ENCODE measurements around the gene BABAM2.
A peak's percentile ranks its signal among the peaks of the same experiment; 100 is the strongest.

Gene BABAM2

DNA sequence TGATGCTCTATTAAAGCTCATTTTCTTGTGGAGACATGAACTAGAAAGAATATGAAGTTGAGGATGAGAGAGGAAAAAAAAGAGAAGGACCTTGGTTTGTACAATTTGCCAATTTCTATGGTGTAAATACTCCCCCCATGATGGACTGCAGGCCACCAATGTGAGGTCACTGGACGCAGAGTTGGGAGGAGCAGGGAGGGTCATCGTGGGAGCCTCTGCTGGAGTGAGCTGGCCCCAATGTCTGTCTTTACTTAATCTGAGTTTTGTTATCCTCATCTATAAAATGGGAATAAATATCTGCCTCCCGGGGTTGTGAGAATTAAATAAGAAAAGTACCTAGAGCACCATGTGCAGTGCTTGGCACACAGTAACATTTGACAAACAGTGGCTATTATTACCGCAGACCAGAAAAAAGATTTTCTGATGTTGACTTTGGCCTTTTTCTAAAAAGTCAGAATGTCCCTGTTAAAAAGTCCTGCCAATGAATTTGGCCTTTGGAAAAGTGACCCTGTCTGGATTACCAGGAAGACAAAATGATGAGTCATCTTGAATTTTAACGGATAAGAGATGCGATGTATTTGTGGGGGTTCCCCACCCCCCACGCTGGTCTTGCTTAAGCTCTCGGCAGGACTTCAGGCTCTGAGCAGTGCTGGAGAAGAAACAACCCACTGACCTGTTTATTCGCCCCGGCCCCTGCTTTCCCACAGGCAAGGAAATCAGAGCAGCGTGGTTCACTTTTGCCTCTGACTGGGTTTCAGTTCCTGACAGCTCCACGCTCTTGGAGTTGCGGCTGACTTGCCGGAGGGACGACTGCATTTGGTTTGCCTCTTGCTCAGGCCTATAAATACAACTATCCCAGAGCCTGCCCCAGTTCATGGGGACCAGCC is 451.8 kb downstream of the BABAM2 start:
- H3K27ac Mint-ChIP-seq, result no peak overlapping the region
- no peak for DNase-seq
- no peak overlapping the region for H3K4me3 Mint-ChIP-seq
- H3K27me3 Mint-ChIP-seq, result peaks cover 16% of the 10 kb centered on the region
- H3K9me3 Mint-ChIP-seq, result no peaks in the 10 kb centered on the region
- CTCF ChIA-PET, result no interaction called here
- peaks cover 21% of the 10 kb centered on the region for H3K4me1 Mint-ChIP-seq
- peaks cover under 1% of the 10 kb centered on the region for H3K36me3 Mint-ChIP-seq

DNA sequence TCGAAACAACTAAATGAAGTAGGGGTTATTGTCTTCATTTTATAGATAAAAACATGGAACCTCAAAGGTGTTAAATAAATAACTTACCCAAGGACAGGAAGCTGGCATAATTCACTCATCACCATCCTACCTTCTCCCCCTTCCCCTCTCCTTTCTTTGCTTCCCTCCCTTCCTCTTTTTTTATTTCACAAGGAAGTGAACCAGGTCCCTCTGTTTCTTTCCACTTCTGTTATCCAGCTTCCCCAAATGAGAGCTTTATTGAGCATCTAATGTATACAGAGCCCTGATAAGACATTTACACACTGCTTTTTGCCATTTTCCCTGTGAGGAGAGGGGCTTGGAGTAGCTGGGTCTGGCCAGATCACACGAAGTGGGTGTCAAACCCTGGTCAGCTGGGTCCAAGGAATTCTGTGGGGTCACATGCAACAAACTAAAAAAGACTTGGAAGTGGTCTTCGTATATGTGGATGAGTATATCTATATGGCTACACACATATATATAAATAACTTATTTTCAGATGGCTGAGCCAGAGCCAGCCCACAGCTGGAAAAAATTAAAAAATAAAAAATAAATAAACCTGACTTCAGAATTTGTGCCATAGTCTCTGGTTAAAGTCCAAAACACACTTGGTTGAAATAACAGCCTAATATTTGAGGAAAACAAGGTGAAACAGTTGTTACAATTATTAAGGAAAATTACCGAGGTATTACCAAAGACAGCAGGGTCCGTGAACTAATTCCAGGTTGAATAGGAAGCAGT is 452.8 kb downstream of the BABAM2 start:
- no peak for DNase-seq
- peaks cover 16% of the 10 kb centered on the region for H3K27me3 Mint-ChIP-seq
- no peak overlapping the region for H3K4me3 Mint-ChIP-seq
- H3K27ac Mint-ChIP-seq, result no peak overlapping the region
- peaks cover 25% of the 10 kb centered on the region for H3K4me1 Mint-ChIP-seq
- H3K9me3 Mint-ChIP-seq, result no peaks in the 10 kb centered on the region
- peaks cover 3% of the 10 kb centered on the region for H3K36me3 Mint-ChIP-seq
- CTCF ChIA-PET, result no interaction called here

DNA sequence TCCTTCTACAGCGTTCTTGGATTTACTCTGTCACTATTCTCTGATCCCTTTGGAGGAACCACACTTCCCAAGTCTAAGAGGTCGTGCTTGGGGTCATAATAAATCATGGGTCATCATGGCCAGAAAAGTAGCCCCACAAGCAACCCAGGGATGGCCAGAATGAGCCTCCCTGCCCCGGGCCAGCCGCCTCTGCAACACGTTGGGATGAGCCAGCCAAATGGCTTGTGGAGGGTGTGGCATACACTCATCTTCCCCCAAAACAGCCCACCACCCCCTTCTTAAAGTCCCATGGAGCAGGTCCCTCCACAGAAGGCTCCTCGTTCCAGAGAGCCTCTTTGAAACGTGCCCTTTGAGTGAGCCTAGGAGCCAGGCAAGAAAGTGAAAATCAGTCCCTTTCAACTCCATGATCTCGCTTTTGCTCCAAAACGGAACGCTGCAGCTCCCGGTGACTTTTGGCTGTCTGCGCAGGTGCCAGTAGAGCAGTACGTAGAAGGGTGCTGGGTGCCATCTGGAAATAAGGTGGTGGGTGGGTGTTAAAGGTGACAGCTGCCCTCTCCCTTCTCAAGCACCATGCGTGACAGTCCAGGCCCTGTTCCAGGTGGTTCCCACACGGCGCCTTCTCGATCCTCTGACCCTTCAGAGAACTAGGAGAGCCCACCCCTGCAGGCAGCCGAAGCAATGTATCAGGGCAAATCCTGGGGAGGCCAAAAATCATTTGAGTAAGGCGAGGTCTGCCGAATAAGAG is 453.6 kb downstream of the BABAM2 start:
- H3K36me3 Mint-ChIP-seq, result peaks cover 3% of the 10 kb centered on the region
- H3K4me3 Mint-ChIP-seq, result no peak overlapping the region
- no peaks in the 10 kb centered on the region for H3K9me3 Mint-ChIP-seq
- H3K27me3 Mint-ChIP-seq, result peaks cover 16% of the 10 kb centered on the region
- peaks cover 32% of the 10 kb centered on the region for H3K4me1 Mint-ChIP-seq
- no peak for DNase-seq
- H3K27ac Mint-ChIP-seq, result no peak overlapping the region
- CTCF ChIA-PET, result no interaction called here

DNA sequence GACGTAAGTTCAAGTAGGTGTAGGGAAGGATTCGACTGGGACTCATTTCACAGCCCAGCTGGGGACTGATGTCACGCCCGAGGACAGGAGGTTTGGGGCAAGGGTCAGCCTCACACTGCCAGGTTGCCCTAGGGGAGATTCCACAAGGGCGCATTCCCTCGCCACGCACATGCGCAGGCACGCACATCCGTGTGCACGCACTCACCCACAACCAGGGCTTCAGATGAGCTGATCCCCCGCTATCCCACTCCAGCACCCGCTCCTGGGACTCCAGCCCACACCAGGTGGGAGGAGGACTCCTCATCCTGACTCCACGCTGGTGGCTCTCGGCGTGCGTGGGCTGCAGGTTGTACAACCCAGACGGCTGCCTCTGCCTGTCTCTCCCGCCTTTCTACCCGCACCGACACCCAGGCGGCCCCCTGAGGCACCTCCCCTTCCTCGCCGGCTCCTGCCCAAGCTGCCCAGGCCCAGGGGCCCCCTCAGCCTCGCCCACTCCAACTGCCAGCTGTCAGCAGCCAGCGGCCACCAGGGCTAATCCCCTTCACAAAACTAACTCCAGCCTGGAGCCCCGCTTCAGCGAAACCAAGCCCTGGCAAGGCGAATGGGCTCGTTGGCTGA is 454.3 kb downstream of the BABAM2 start:
- H3K27me3 Mint-ChIP-seq, result peaks cover 16% of the 10 kb centered on the region
- CTCF ChIA-PET, result no interaction called here
- no peaks in the 10 kb centered on the region for H3K9me3 Mint-ChIP-seq
- no peak overlapping the region for H3K4me3 Mint-ChIP-seq
- no peak for DNase-seq
- no peak overlapping the region for H3K27ac Mint-ChIP-seq
- H3K36me3 Mint-ChIP-seq, result peaks cover 3% of the 10 kb centered on the region
- peaks cover 40% of the 10 kb centered on the region for H3K4me1 Mint-ChIP-seq

DNA sequence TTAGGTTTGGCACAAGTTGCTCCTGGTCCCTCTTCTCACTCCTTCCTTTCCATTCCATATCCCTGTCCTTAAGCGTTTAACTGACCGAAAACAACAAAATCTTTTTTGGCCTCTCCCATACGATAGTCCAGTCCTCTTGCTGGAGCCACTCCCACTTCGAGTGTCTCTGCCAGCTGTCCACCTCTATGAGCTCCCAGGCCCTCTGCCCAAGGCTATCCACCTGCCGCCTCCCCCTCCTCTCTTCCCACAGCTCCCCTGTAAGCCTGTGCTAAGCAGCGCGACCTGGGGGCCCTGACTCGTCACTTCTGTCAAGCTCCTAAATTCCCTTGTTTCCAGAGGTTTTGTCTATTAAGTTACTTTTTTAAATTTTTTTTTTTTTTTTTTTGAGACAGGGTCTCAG is 455.1 kb downstream of the BABAM2 start:
- Mint-ChIP-seq H3K27ac (no peak overlapping the region), H3K4me3 (no peak overlapping the region), H3K27me3 (peaks cover 16% of the 10 kb centered on the region), H3K36me3 (peaks cover 3% of the 10 kb centered on the region), H3K4me1 (peaks cover 47% of the 10 kb centered on the region), H3K9me3 (no peaks in the 10 kb centered on the region)
- DNase-seq, result no peak
- CTCF ChIA-PET, result no interaction called here

DNA sequence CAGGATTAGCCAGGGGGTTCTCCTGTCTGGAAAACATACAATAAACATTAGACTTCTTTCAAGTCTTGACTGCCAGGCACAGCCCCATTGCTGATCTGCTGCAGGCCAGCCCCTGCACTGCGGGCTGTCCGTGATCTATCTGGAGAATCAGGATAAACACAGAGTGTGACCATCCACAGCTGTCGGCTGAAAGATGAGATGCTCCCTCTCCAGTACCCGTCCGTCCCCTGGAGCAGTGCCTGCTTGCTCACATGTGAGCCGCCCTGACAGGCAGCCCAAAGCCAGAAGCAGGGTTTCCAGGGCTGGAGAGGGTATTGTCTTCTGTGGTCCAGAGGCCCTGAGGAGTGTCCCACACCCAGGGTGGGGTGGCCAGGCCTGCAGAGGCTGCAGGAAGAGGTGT is 456.1 kb downstream of the BABAM2 start:
- peaks cover 16% of the 10 kb centered on the region for H3K27me3 Mint-ChIP-seq
- H3K4me3 Mint-ChIP-seq, result no peak overlapping the region
- H3K27ac Mint-ChIP-seq, result no peak overlapping the region
- DNase-seq, result no peak
- peaks cover 5% of the 10 kb centered on the region for H3K36me3 Mint-ChIP-seq
- CTCF ChIA-PET, result no interaction called here
- no peaks in the 10 kb centered on the region for H3K9me3 Mint-ChIP-seq
- H3K4me1 Mint-ChIP-seq, result peaks cover 52% of the 10 kb centered on the region

DNA sequence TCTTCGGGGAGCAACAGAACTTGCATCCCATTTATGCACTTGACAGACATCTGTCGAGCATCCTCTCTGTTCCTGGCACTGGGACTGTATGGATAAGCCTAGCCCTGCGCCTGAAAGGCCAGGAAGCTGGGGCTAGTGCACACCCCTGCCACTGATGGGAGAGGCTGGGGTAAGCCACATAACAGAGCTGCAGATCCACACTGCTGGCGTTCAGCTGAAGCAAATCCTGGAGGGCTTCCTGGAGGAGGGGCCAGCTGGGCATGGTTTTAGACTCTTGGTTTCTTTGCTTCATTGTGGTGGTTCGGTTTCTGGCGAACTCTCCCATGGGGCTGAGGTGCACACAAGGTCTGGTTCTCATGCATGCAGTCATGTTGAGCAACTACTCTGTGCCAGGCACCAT is 456.7 kb downstream of the BABAM2 start:
- H3K27ac Mint-ChIP-seq, result peak overlapping the region; percentile 87
- no peak for DNase-seq
- H3K27me3 Mint-ChIP-seq, result peaks cover 19% of the 10 kb centered on the region
- H3K4me1 Mint-ChIP-seq, result peaks cover 55% of the 10 kb centered on the region
- H3K36me3 Mint-ChIP-seq, result peaks cover 7% of the 10 kb centered on the region
- H3K4me3 Mint-ChIP-seq, result peak overlapping the region; percentile 28
- CTCF ChIA-PET, result no interaction called here
- H3K9me3 Mint-ChIP-seq, result no peaks in the 10 kb centered on the region

DNA sequence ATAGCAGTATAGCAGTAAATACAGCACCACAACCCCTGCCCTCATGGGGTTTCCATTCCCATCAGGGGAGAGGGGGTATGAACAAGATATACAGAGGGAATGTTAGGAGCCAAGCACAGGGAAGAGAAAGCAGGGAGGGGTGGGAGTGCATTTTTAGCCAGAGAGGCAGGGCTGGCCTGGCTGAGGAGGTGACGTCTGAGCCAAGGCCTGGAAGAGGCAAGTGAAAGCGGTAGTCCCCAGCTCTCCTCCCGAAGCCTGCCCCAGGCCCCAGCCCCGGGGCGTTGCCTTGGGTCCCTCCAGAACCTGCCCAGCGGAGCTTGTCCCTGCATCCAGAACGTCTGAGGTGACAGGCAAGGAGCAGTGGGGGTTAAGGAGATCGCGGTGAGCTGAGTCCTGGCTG is 457.1 kb downstream of the BABAM2 start:
- Mint-ChIP-seq H3K27me3 (peaks cover 22% of the 10 kb centered on the region), H3K36me3 (peaks cover 7% of the 10 kb centered on the region), H3K27ac (peak overlapping the region; percentile 87), H3K4me1 (peaks cover 55% of the 10 kb centered on the region), H3K4me3 (peak overlapping the region; percentile 28), H3K9me3 (no peaks in the 10 kb centered on the region)
- DNase-seq, result no peak
- CTCF ChIA-PET, result no interaction called here

DNA sequence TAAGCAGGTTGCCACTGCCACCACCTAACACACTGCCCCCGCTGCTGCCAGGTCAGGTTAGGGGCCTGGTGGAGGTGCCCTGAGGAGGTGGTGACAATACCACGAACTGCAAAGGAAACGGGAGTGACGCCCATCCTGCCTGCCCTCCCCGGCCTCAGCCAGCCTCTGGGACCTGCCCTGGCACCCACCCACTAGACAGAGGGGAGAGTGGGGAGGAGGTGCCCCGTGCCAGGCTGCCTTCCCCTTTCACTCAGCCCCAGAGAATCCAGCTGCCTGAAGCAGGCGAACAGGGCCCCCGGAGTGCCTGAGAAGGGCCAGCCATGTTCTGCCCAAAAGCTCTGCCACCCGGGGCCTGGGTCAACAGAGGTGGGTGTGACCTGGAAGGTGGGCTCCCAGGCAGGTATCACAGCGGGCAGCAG is 457.6 kb downstream of the BABAM2 start:
- H3K4me1 Mint-ChIP-seq, result peaks cover 55% of the 10 kb centered on the region
- CTCF ChIA-PET, result no interaction called here
- H3K9me3 Mint-ChIP-seq, result no peaks in the 10 kb centered on the region
- peak overlapping the region; percentile 87 for H3K27ac Mint-ChIP-seq
- DNase-seq, result peak; percentile 78
- peak overlapping the region; percentile 47 for H3K4me3 Mint-ChIP-seq
- H3K36me3 Mint-ChIP-seq, result peaks cover 7% of the 10 kb centered on the region
- peaks cover 25% of the 10 kb centered on the region for H3K27me3 Mint-ChIP-seq

DNA sequence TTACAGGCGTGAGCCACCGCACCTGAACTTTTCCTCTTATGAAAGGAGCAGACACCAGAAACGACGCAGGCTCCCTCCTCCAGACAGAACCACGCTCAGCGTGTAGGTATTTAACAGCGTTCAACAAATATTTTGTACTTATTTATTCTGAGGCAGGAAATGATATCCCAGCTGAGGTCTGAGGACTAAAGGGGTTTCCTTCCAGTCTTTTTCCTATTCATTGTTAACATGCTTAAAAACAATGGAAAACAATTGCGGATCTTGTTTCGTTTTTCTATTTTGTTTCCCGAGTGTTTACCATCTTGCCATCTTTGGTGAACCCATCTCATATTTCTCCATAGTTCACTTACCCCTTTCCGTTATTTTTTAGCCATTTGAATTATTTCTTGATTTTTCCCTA is 458.4 kb downstream of the BABAM2 start:
- peak overlapping the region; percentile 87 for H3K27ac Mint-ChIP-seq
- peaks cover 52% of the 10 kb centered on the region for H3K4me1 Mint-ChIP-seq
- no peak for DNase-seq
- H3K9me3 Mint-ChIP-seq, result no peaks in the 10 kb centered on the region
- CTCF ChIA-PET, result no interaction called here
- H3K4me3 Mint-ChIP-seq, result peak overlapping the region; percentile 47
- H3K36me3 Mint-ChIP-seq, result peaks cover 8% of the 10 kb centered on the region
- H3K27me3 Mint-ChIP-seq, result peaks cover 27% of the 10 kb centered on the region

DNA sequence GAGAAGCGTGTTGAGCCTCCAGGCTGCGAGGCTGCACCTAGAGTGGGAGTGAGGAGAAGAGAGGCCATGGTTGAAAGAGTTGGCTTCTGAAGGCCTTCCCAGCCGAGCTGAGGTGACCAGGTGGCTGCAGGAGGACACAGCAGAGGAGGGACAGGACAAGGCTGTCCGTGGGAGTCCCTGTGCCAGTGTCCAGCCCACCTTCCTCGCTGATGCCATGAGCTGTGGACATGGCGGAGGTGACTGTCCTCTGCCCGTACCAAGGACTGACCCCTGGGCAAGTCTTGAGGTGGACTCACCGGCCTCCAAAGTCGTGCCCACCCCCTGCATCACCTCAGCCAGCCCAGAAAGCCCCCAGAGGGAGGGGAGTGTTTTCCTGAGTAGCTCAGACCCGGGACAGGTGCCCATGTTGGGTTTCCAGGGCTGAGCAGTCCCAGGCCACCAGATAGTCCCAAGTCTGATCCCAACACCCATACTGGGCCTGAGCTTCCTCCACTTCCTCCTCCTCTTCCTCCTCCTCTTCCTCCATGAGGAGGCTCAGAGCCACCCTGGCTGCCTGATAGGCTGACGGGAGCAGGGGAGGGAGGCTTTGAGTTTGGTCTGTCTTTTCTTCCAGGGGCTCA is 459.1 kb downstream of the BABAM2 start:
- CTCF ChIA-PET, result no interaction called here
- Mint-ChIP-seq H3K36me3 (peaks cover 8% of the 10 kb centered on the region), H3K9me3 (no peaks in the 10 kb centered on the region), H3K27me3 (peaks cover 24% of the 10 kb centered on the region), H3K4me3 (peak overlapping the region; percentile 7), H3K4me1 (peaks cover 52% of the 10 kb centered on the region), H3K27ac (no peak overlapping the region)
- DNase-seq, result no peak

DNA sequence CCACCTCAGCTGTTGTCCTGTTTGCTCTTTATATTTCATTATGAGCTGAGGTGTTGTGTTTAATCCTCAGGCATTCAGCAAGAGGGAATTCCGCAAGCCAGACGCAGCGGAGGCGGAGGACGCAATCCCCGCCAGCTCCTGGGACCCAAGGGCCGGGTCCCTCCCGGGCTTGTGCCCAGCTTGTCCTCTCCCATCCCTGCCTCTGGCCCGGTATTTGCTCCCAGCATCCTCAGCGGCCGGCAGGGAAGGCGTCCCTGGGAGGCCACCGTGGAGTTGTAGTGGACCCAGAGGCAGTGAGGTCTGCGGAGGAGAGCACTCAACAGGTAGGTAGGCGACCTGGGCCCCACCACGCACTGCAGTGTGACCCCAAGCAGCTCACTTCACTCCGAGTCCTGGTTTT is 459.7 kb downstream of the BABAM2 start:
- DNase-seq, result no peak
- no peak overlapping the region for H3K27ac Mint-ChIP-seq
- CTCF ChIA-PET, result interaction anchor here (0.8 kb wide), 1 partner anchor 9 kb away, joined by 3 read pairs; no protein-coding TSS in a partner anchor
- no peak overlapping the region for H3K4me3 Mint-ChIP-seq
- no peaks in the 10 kb centered on the region for H3K9me3 Mint-ChIP-seq
- peaks cover 57% of the 10 kb centered on the region for H3K4me1 Mint-ChIP-seq
- peaks cover 24% of the 10 kb centered on the region for H3K27me3 Mint-ChIP-seq
- H3K36me3 Mint-ChIP-seq, result peaks cover 8% of the 10 kb centered on the region

DNA sequence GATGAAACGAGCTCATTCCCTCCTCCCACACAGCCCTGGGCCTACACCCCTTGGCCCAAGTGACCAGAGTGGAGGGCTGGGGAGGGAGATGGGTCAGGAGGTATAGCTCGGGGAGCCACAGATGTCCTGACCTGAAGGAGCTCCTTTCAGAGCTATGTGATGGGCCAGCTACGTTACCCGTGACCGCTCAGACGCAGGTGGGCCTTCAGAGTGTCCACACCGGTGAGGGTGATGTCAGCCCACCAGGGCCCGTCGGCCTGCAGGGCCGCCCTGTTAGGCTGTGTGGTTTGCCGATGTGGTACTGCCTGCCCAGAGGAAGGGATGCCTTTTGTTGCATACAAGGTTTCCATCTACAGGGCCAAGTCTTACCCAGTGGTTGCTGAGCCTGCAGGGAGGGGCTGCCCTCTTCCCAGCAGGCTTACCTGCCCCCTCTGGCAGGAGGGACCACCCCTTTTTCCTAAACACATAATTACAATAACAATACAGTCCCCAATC is 460.3 kb downstream of the BABAM2 start:
- no peak for DNase-seq
- peaks cover 60% of the 10 kb centered on the region for H3K4me1 Mint-ChIP-seq
- no peak overlapping the region for H3K4me3 Mint-ChIP-seq
- no peaks in the 10 kb centered on the region for H3K9me3 Mint-ChIP-seq
- H3K36me3 Mint-ChIP-seq, result peaks cover 8% of the 10 kb centered on the region
- H3K27me3 Mint-ChIP-seq, result peaks cover 26% of the 10 kb centered on the region
- CTCF ChIA-PET, result interaction anchor here (0.8 kb wide), 1 partner anchor 10 kb away, joined by 3 read pairs; no protein-coding TSS in a partner anchor
- H3K27ac Mint-ChIP-seq, result no peak overlapping the region

Measured in activated naive CD4-positive, alpha-beta T cell treated with anti-CD3 and anti-CD28 coated beads, Interleukin-2, amount 10 ng/mL, durations not matched to agents 7 days and 5 days (primary cell).